CD8-positive, alpha-beta memory T cell (primary cell): ENCODE results near the gene CYP24A1. TPM values are rescaled to one million over a fixed set of nuclear protein-coding genes. Genes with fewer than 3 reads are reported as not detected.

Source experiments
- CTCF ChIA-PET: fragments of 350-600 bp; sonication (Branson Sonifier 250); formaldehyde crosslinking; loops from one replicate; lab custom pipeline; 2021; ENCODE audit warnings: antibody characterized with exemption; lab: Charles Lee
- POLR2A ChIA-PET: fragments of 350-600 bp; sonication (Branson Sonifier 250); formaldehyde crosslinking; loops from one replicate; lab custom pipeline; 2021; ENCODE audit warnings: antibody characterized with exemption; lab: Charles Lee
- DNase-seq, 5 donors: peaks; one replicate each; pipeline versions ENCODE4 v3.0.0 to v3.0.0-alpha.2; 2020 to 2022; ENCODE audit warnings: mixed read lengths in 1 of 5
- H3K27ac ChIP-seq: one replicate; pipeline ENCODE4 v1.7.0; 2013; ENCODE audit warnings: low read depth, mild to moderate bottlenecking, low read length, moderate library complexity
- H3K27me3 ChIP-seq: 2 replicates; pipeline ENCODE4 v1.7.0; 2013; ENCODE audit warnings: low read length, mild to moderate bottlenecking; ENCODE audit not compliant: insufficient read depth, poor library complexity, severe bottlenecking
- H3K36me3 ChIP-seq: 2 replicates; pipeline ENCODE4 v1.7.0; 2013; ENCODE audit warnings: mild to moderate bottlenecking, low read length, moderate library complexity; ENCODE audit not compliant: insufficient read depth
- H3K4me1 ChIP-seq: 2 replicates; pipeline ENCODE4 v1.7.0; 2013; ENCODE audit warnings: mild to moderate bottlenecking, low read length, moderate library complexity; ENCODE audit not compliant: insufficient read depth
- H3K4me3 ChIP-seq: 2 replicates; pipeline ENCODE4 v1.7.0; 2013; ENCODE audit warnings: mild to moderate bottlenecking, low read length
- H3K9me3 ChIP-seq: 2 replicates; pipeline ENCODE4 v1.7.0; 2013; ENCODE audit warnings: mild to moderate bottlenecking, low read length
- H3K27ac Mint-ChIP-seq, 8 donors: one replicate each; pipeline ENCODE4 v1.8.0; 2020 to 2021; ENCODE audit warnings: mixed read lengths in 8 of 8, mild to moderate bottlenecking in 6 of 8, inconsistent platforms in 3 of 8, moderate library complexity in 3 of 8
- H3K27me3 Mint-ChIP-seq, 2 donors: one replicate each; pipeline ENCODE4 v1.8.0; 2020 to 2021; ENCODE audit warnings: mixed read lengths in 2 of 2, mild to moderate bottlenecking in 1 of 2, moderate library complexity in 1 of 2
- H3K36me3 Mint-ChIP-seq, 3 donors: one replicate each; pipeline ENCODE4 v1.8.0; 2020 to 2021; ENCODE audit warnings: mixed read lengths in 3 of 3, inconsistent platforms in 1 of 3, mild to moderate bottlenecking in 1 of 3
- H3K4me1 Mint-ChIP-seq, 3 donors: one replicate each; pipeline ENCODE4 v1.8.0; 2020 to 2021; ENCODE audit warnings: mixed read lengths in 3 of 3, inconsistent platforms in 1 of 3, mild to moderate bottlenecking in 1 of 3
- H3K4me3 Mint-ChIP-seq, 7 donors: one replicate each; pipeline ENCODE4 v1.8.0; 2020 to 2021; ENCODE audit warnings: mixed read lengths in 7 of 7, mild to moderate bottlenecking in 6 of 7, moderate library complexity in 4 of 7, inconsistent platforms in 2 of 7
- H3K9me3 Mint-ChIP-seq, 5 donors: one replicate each; pipeline ENCODE4 v1.8.0; 2020 to 2022; ENCODE audit warnings: mixed read lengths in 5 of 5, mild to moderate bottlenecking in 3 of 5, moderate library complexity in 2 of 5, inconsistent platforms in 1 of 5
- polyA plus RNA-seq: library from polyadenylated mRNA; unstranded; fragments of 300-500 nt; fragmentation: Illumina TruSeq; gene quantifications from one replicate; pipeline ENCODE4 v1.2.3, GENCODE V29; 2021
- total RNA-seq, 2 experiments: library from RNA; stranded (reverse); gene quantifications; one replicate each; pipeline ENCODE4 v1.2.3, GENCODE V29; 2021

CYP24A1 gene
- total and polyA plus RNA-seq, 3 experiments from 2014 or later, result 0.37 to 0.58 (median 0.40) TPM

GRCh38 chr20:54118220-54119001, 55.4 kb downstream of the CYP24A1 start:
- peaks cover 3 to 5% of the 10 kb centered on the region in 2 donors for H3K27me3 Mint-ChIP-seq
- Histone ChIP-seq H3K36me3 (no peaks in the 10 kb centered on the region), H3K9me3 (no peaks in the 10 kb centered on the region), H3K27me3 (no peaks in the 10 kb centered on the region), H3K4me3 (no peak overlapping the region), H3K4me1 (no peaks in the 10 kb centered on the region), H3K27ac (no peak overlapping the region)
- ChIA-PET CTCF (no interaction called here), POLR2A (no interaction called here)
- H3K9me3 Mint-ChIP-seq, result no peaks in the 10 kb centered on the region
- H3K4me1 Mint-ChIP-seq, result no peaks in the 10 kb centered on the region
- no peak overlapping the region for H3K4me3 Mint-ChIP-seq
- DNase-seq, result no peak
- H3K36me3 Mint-ChIP-seq, result no peaks in the 10 kb centered on the region
- no peak overlapping the region for H3K27ac Mint-ChIP-seq

GRCh38 chr20:54116550-54117235, 57.1 kb downstream of the CYP24A1 start:
- Histone ChIP-seq H3K36me3 (no peaks in the 10 kb centered on the region), H3K27ac (no peak overlapping the region), H3K27me3 (no peaks in the 10 kb centered on the region), H3K9me3 (no peaks in the 10 kb centered on the region), H3K4me1 (no peaks in the 10 kb centered on the region), H3K4me3 (no peak overlapping the region)
- DNase-seq, result no peak
- POLR2A ChIA-PET, result no interaction called here
- Mint-ChIP-seq H3K36me3 (no peaks in the 10 kb centered on the region), H3K4me1 (no peaks in the 10 kb centered on the region), H3K9me3 (no peaks in the 10 kb centered on the region), H3K4me3 (no peak overlapping the region), H3K27ac (no peak overlapping the region), H3K27me3 (peaks cover 5% of the 10 kb centered on the region in 2 donors)
- CTCF ChIA-PET, result no interaction called here

DNA sequence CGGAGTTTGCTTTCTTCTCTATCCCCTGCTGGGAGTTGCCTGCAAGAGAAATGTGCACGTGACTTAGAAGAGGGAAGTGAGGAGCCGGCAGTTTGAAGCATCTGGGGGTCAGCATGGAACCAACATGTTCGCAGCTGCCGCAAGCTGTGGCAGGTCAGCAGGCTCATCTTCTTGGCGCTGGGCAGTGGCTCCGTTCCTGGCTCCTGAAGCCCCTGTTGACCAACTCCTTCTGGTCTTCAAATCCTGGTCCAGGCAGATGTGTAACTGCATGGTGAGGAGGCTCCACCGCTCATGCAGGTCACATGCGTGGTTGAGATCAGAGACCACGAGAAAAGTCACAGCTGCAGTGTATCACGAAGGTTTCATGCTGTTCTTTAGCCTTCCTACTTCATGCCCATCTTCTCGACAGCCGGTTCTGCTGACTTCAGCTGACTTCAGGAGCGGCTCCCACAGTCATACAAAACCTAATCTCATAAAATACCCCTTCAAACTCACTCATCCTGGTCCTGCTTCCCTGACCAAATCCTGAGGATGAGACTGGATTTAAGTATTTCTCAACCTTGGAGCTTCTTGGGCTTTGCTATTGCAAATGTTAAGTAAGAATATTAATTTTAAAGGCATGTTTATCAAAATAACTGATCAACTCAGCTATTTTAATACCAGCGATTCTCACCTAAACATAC, 58.5 kb downstream of the CYP24A1 start:
- H3K4me3 ChIP-seq, result no peak overlapping the region
- no peaks in the 10 kb centered on the region for H3K4me1 Mint-ChIP-seq
- ChIA-PET CTCF (no interaction called here), POLR2A (no interaction called here)
- H3K4me1 ChIP-seq, result no peaks in the 10 kb centered on the region
- peaks cover 6 to 9% of the 10 kb centered on the region in 2 donors for H3K27me3 Mint-ChIP-seq
- H3K27ac ChIP-seq, result no peak overlapping the region
- no peak for DNase-seq
- H3K36me3 Mint-ChIP-seq, result peaks cover 0 to 4% (median 0%) of the 10 kb centered on the region in 3 donors
- no peaks in the 10 kb centered on the region for H3K9me3 ChIP-seq
- H3K27me3 ChIP-seq, result no peaks in the 10 kb centered on the region
- H3K27ac Mint-ChIP-seq, result no peak overlapping the region
- H3K9me3 Mint-ChIP-seq, result no peaks in the 10 kb centered on the region
- H3K36me3 ChIP-seq, result no peaks in the 10 kb centered on the region
- H3K4me3 Mint-ChIP-seq, result no peak overlapping the region

DNA sequence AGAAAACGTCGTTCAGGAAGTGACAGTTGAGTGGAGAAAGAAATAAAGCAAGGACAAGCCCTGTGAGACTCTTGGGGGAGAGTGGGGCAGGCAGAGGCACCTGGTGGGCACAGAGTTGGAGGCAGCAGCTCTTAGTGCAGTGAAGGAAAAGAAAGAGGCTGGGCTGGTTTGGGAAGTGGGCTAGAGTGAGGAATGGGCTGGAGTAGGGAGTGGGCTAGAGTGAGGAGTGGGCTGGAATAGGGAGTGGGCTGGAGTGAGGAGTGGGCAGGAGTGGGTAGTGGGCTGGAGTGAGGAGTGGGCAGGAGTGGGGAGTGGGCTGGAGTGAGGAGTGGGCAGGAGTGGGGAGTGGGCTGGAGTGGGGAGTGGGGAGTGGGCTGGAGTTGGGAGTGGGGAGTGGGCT, 59.7 kb downstream of the CYP24A1 start:
- Mint-ChIP-seq H3K36me3 (peaks cover 0 to 4% (median 0%) of the 10 kb centered on the region in 3 donors), H3K9me3 (no peaks in the 10 kb centered on the region)

GRCh38 chr20:54113566-54113965, 60.2 kb downstream of the CYP24A1 start:
- H3K27ac ChIP-seq, result no peak overlapping the region
- H3K36me3 ChIP-seq, result no peaks in the 10 kb centered on the region
- H3K36me3 Mint-ChIP-seq, result peaks cover 0 to 4% (median 0%) of the 10 kb centered on the region in 3 donors
- H3K9me3 ChIP-seq, result no peaks in the 10 kb centered on the region
- no peak overlapping the region for H3K4me3 ChIP-seq
- peaks cover 6 to 9% of the 10 kb centered on the region in 2 donors for H3K27me3 Mint-ChIP-seq
- no peak for DNase-seq
- H3K27ac Mint-ChIP-seq, result no peak overlapping the region
- no peaks in the 10 kb centered on the region for H3K27me3 ChIP-seq
- POLR2A ChIA-PET, result no interaction called here
- CTCF ChIA-PET, result no interaction called here
- no peaks in the 10 kb centered on the region for H3K4me1 ChIP-seq
- H3K4me1 Mint-ChIP-seq, result no peaks in the 10 kb centered on the region
- H3K9me3 Mint-ChIP-seq, result no peaks in the 10 kb centered on the region
- H3K4me3 Mint-ChIP-seq, result no peak overlapping the region

More for the DNA sequence above, 59.7 kb downstream of the CYP24A1 start:
- Histone ChIP-seq H3K36me3 (no peaks in the 10 kb centered on the region), H3K27me3 (no peaks in the 10 kb centered on the region), H3K4me1 (no peaks in the 10 kb centered on the region), H3K4me3 (no peak overlapping the region), H3K27ac (no peak overlapping the region), H3K9me3 (no peaks in the 10 kb centered on the region)
- no peak for DNase-seq
- Mint-ChIP-seq H3K4me1 (no peaks in the 10 kb centered on the region), H3K27ac (no peak overlapping the region), H3K27me3 (peaks cover 6 to 9% of the 10 kb centered on the region in 2 donors), H3K4me3 (no peak overlapping the region)
- ChIA-PET CTCF (no interaction called here), POLR2A (no interaction called here)

DNA sequence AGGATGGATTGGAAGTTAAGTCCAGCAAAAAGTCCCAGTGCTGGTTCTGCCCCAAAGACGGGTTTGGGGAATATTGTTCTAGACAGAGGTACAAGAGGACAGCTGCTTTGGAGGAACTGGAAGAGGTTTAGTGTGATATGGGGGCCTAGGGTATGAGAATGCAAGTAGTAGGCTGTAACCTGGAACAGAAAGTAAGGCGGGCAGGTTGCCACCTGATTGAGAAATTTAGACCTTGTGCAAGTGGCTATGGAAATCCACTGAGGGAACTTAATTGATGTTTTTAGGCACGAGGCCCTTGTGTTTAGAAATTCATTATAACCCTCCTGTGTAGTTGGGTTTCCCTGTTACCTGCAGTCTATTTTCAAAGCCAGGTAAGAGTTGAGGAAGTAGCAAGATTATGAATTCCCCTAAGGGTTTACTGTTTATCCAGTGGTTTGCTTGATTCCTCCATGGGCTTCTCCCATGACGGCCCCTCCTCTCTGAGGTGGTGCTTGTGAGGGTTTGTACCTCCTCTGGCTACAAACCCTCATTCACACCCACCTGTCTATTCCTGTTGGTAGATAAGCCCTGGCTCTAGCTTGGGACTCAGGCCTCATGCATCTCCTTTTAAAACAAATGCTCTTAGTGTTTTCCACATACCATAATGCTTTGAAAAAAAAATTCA, 61.4 kb downstream of the CYP24A1 start:
- CTCF ChIA-PET, result no interaction called here
- peaks cover 0 to 4% (median 0%) of the 10 kb centered on the region in 3 donors for H3K36me3 Mint-ChIP-seq
- POLR2A ChIA-PET, result no interaction called here
- Histone ChIP-seq H3K27me3 (no peaks in the 10 kb centered on the region), H3K4me3 (no peak overlapping the region), H3K9me3 (no peaks in the 10 kb centered on the region), H3K4me1 (no peaks in the 10 kb centered on the region), H3K36me3 (no peaks in the 10 kb centered on the region), H3K27ac (no peak overlapping the region)
- H3K27me3 Mint-ChIP-seq, result peaks cover 8 to 9% of the 10 kb centered on the region in 2 donors
- H3K4me1 Mint-ChIP-seq, result no peaks in the 10 kb centered on the region
- H3K4me3 Mint-ChIP-seq, result no peak overlapping the region
- H3K27ac Mint-ChIP-seq, result peak overlapping the region in 1 of 8 donors; percentile 17
- H3K9me3 Mint-ChIP-seq, result no peaks in the 10 kb centered on the region
- DNase-seq, result no peak

- CTCF ChIA-PET, result no interaction called here
- no peaks in the 10 kb centered on the region for H3K9me3 Mint-ChIP-seq
These were observed 62.3 kb downstream of the CYP24A1 start for GRCh38 chr20:54111460-54111859.

More at GRCh38 chr20:54111460-54111859, 62.3 kb downstream of the CYP24A1 start:
- no peaks in the 10 kb centered on the region for H3K36me3 ChIP-seq
- Mint-ChIP-seq H3K36me3 (peaks cover 0 to 4% (median 0%) of the 10 kb centered on the region in 3 donors), H3K4me3 (no peak overlapping the region), H3K27me3 (peaks cover 8 to 13% of the 10 kb centered on the region in 2 donors), H3K4me1 (no peaks in the 10 kb centered on the region), H3K27ac (no peak overlapping the region)
- H3K27ac ChIP-seq, result no peak overlapping the region
- no peaks in the 10 kb centered on the region for H3K27me3 ChIP-seq
- no peaks in the 10 kb centered on the region for H3K4me1 ChIP-seq
- no peak overlapping the region for H3K4me3 ChIP-seq
- no peak for DNase-seq
- POLR2A ChIA-PET, result no interaction called here
- no peaks in the 10 kb centered on the region for H3K9me3 ChIP-seq
